Measurements from ENCODE around the gene DYNC1I2. TPM values are rescaled to one million over a fixed set of nuclear protein-coding genes. Genes with fewer than 3 reads are reported as not detected.

The DYNC1I2 gene
- total RNA-seq (86.0 and 109 TPM in 2 replicates), polyA plus RNA-seq (204 and 238 TPM in 2 replicates), polyA minus RNA-seq (ENCODE audit: low replicate concordance) (26.0 and 34.9 TPM in 2 replicates)
- 121 and 128 TPM in 2 replicates for polyA plus RNA-seq (2012)

DNA sequence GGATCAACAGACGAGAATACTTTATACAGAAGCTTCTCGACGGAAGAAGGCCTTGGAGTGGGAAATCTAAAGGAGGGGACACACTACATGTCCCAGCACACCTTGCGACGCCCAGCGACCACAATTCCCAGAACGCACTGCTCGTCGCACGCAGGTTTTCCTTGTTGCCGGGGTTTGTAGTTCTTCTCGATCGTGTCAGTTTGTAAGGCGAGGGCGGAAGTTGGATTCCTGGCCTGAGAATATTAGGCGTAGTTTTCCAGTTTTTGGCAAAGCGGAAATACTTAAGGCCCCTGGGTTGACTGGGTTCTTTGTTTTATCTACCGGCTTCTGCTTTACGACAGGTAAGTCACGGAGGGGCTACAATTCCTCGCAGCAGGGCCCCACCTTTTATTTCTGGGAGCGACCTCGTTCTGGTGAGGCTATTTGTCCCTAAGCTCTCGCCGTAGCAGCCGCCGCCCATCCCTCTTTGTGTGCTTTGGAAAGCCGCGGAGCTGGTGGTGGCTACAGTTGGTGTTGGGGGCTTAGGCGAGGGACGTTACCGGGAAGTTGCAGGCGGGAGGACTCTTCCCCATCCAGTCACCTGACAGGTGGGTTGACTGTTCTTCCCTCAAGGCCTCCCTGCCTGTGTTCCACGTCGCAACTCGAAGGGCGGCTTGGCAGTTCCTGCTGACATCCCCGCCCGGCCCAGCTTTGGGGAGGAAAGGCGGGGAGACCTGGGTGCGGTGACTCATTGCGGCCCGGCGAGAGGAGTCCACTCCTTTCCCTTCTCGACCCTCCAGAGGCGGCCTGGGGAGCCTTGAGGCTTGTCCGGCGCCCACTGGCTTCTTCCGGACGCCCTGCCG lies at the start of gene DYNC1I2:
Gene DYNC1I2 (plus strand): TSS at position 183 of the 842 bp plus-strand sequence. CDS start 2,687 bp downstream, outside the sequence.
- no peak for TF ChIP-seq EZH2 (IDR thresholded peaks at IDR 0.05; ENCODE audit: low read length, missing control alignments)
- TF ChIP-seq, protein P1, sequence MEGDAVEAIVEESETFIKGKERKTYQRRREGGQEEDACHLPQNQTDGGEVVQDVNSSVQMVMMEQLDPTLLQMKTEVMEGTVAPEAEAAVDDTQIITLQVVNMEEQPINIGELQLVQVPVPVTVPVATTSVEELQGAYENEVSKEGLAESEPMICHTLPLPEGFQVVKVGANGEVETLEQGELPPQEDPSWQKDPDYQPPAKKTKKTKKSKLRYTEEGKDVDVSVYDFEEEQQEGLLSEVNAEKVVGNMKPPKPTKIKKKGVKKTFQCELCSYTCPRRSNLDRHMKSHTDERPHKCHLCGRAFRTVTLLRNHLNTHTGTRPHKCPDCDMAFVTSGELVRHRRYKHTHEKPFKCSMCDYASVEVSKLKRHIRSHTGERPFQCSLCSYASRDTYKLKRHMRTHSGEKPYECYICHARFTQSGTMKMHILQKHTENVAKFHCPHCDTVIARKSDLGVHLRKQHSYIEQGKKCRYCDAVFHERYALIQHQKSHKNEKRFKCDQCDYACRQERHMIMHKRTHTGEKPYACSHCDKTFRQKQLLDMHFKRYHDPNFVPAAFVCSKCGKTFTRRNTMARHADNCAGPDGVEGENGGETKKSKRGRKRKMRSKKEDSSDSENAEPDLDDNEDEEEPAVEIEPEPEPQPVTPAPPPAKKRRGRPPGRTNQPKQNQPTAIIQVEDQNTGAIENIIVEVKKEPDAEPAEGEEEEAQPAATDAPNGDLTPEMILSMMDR (conservative IDR thresholded peaks at IDR 0.05 in 1 of 2, IDR thresholded peaks at IDR 0.05 in 1 of 2; ENCODE audit: low read depth in 1 of 2, low read length in 2 of 2), result no peak
- H3K4me3 ChIP-seq (replicated peaks in 1 of 4; ENCODE audit: control extremely low read depth in 1 of 4, insufficient read depth in 1 of 4, low read depth in 3 of 4, low read length in 4 of 4), result peak within 1 kb of the TSS; percentile 84 to 97 (median 90)
- H3K36me3 ChIP-seq (ENCODE audit: control insufficient read depth, insufficient read depth, low read length), result no peaks in the 10 kb centered on the region
- peaks cover 48% of the 10 kb centered on the region for H3K79me2 ChIP-seq (ENCODE audit: control insufficient read depth, insufficient read depth, low read length)
- H3K9me3 ChIP-seq (ENCODE audit: control insufficient read depth, insufficient read depth, low read depth, low read length), result no peaks in the 10 kb centered on the region
- peak within 1 kb of the TSS; percentile 92 for H3K27ac ChIP-seq (ENCODE audit: insufficient read depth, low read length)
- DNase-seq (ENCODE audit: low read depth in 2 of 2), result peak; percentile 96 to 97
- no peaks in the 10 kb centered on the region for H4K20me1 ChIP-seq (ENCODE audit: control insufficient read depth, extremely low read depth, insufficient read depth, low read length)
- peaks cover 2% of the 10 kb centered on the region for H3K4me1 ChIP-seq (ENCODE audit: control insufficient read depth, extremely low read depth, insufficient read depth, low read length)
- peak within 1 kb of the TSS; percentile 97 for H3K4me2 ChIP-seq (ENCODE audit: extremely low read depth, insufficient read depth, low read length)
- peak within 1 kb of the TSS; percentile 98 for H2AFZ ChIP-seq (ENCODE audit: low read length)
- no peaks in the 10 kb centered on the region for H3K27me3 ChIP-seq (ENCODE audit: control insufficient read depth, insufficient read depth, low read length)
- peak within 1 kb of the TSS; percentile 88 for H3K9ac ChIP-seq (ENCODE audit: insufficient read depth, low read length)

DNA sequence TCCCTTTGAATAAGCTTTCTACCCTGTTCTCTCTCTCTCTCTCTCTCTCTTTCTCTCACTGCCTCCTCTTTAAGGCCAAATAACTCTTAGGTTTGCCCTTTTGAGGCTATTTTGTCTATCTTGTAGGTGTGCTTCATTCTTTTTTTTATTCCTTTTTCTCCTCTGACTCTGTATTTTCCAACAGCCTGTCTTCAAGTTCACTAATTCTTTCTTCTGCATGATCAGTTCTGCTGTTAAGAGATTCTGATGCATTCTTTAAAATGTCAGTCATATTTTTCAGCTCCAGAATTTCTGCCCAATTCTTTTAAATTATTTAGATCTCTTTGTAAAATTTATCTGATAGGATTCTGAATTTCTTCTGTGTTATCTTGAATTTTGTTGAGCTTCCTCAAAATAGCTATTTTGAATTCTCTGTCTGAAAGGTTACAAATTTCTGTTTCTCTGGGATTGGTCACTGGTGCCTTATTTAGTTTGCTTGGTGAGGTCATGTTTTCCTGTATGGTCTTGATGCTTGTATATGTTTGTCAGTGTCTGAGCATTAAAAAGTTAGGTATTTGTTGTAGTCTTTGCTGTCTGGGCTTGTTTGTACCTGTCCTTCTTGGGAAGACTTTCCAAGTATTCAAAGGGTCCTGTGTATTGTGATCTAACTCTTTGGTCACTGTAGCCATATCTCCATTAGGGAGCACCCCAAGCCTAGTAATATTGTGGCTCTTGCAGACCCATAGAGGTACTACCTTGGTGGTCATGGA lies 35.4 kb upstream of the DYNC1I2 start:
- DNase-seq (ENCODE audit: low read depth in 2 of 2), result no peak
- H3K9ac ChIP-seq (ENCODE audit: insufficient read depth, low read length), result no peak overlapping the region

DNA sequence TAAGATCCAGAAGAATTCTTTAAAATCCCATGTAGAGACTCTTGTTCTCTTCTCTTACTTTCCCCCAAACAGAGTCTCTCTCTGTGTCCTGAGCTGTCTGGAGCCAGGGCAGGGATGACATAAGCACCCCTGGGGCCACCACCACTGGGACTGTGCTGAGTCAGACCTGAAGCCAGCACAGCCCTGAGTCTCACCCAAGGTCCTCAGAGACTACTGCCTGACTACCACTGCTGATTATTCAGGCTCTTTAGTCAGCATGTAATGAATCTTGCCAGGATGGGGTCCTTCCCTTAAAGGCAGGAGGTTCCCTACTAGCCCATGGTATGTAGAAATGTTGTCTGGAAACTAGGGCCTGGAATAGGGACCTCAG lies 34.9 kb upstream of the DYNC1I2 start:
- H3K4me2 ChIP-seq (ENCODE audit: extremely low read depth, insufficient read depth, low read length), result no peak overlapping the region
- no peaks in the 10 kb centered on the region for H3K36me3 ChIP-seq (ENCODE audit: control insufficient read depth, insufficient read depth, low read length)
- H3K27me3 ChIP-seq (ENCODE audit: control insufficient read depth, insufficient read depth, low read length), result peaks cover 2% of the 10 kb centered on the region
- peaks cover 2% of the 10 kb centered on the region for H3K4me1 ChIP-seq (ENCODE audit: control insufficient read depth, extremely low read depth, insufficient read depth, low read length)
- H3K79me2 ChIP-seq (ENCODE audit: control insufficient read depth, insufficient read depth, low read length), result no peaks in the 10 kb centered on the region
- DNase-seq (ENCODE audit: low read depth in 2 of 2), result no peak
- no peak overlapping the region for H3K9ac ChIP-seq (ENCODE audit: insufficient read depth, low read length)
- H3K27ac ChIP-seq (ENCODE audit: insufficient read depth, low read length), result no peak overlapping the region
- H2AFZ ChIP-seq (ENCODE audit: low read length), result no peak overlapping the region
- no peaks in the 10 kb centered on the region for H3K9me3 ChIP-seq (ENCODE audit: control insufficient read depth, insufficient read depth, low read depth, low read length)
- H3K4me3 ChIP-seq (replicated peaks in 1 of 4; ENCODE audit: control extremely low read depth in 1 of 4, insufficient read depth in 1 of 4, low read depth in 3 of 4, low read length in 4 of 4), result no peak overlapping the region
- TF ChIP-seq, protein P1 (conservative IDR thresholded peaks at IDR 0.05 in 1 of 2, IDR thresholded peaks at IDR 0.05 in 1 of 2; ENCODE audit: low read depth in 1 of 2, low read length in 2 of 2), result no peak
- TF ChIP-seq EZH2 (IDR thresholded peaks at IDR 0.05; ENCODE audit: low read length, missing control alignments), result no peak
- no peaks in the 10 kb centered on the region for H4K20me1 ChIP-seq (ENCODE audit: control insufficient read depth, extremely low read depth, insufficient read depth, low read length)

More for the DNA sequence above, 35.4 kb upstream of the DYNC1I2 start:
- TF ChIP-seq EZH2 (IDR thresholded peaks at IDR 0.05; ENCODE audit: low read length, missing control alignments), result no peak
- H3K79me2 ChIP-seq (ENCODE audit: control insufficient read depth, insufficient read depth, low read length), result no peaks in the 10 kb centered on the region
- H3K27ac ChIP-seq (ENCODE audit: insufficient read depth, low read length), result no peak overlapping the region
- H3K9me3 ChIP-seq (ENCODE audit: control insufficient read depth, insufficient read depth, low read depth, low read length), result no peaks in the 10 kb centered on the region
- H4K20me1 ChIP-seq (ENCODE audit: control insufficient read depth, extremely low read depth, insufficient read depth, low read length), result no peaks in the 10 kb centered on the region
- no peak overlapping the region for H2AFZ ChIP-seq (ENCODE audit: low read length)
- H3K4me3 ChIP-seq (replicated peaks in 1 of 4; ENCODE audit: control extremely low read depth in 1 of 4, insufficient read depth in 1 of 4, low read depth in 3 of 4, low read length in 4 of 4), result no peak overlapping the region
- peaks cover 2% of the 10 kb centered on the region for H3K4me1 ChIP-seq (ENCODE audit: control insufficient read depth, extremely low read depth, insufficient read depth, low read length)
- H3K27me3 ChIP-seq (ENCODE audit: control insufficient read depth, insufficient read depth, low read length), result peaks cover 1% of the 10 kb centered on the region
- H3K4me2 ChIP-seq (ENCODE audit: extremely low read depth, insufficient read depth, low read length), result no peak overlapping the region
- no peaks in the 10 kb centered on the region for H3K36me3 ChIP-seq (ENCODE audit: control insufficient read depth, insufficient read depth, low read length)
